ENCODE measurements around the gene CDK13.
A peak's percentile ranks its signal among the peaks of the same experiment; 100 is the strongest.

Gene CDK13

GRCh38 chr7:40134428-40135316, 184.6 kb downstream of the CDK13 start, which contains the start of the genes MPLKIP and SUGCT:
TSS of gene MPLKIP (minus strand) at chr7:40134622. CDS start at chr7:40134567, 55 bp downstream.
TSS of gene SUGCT (plus strand) at chr7:40135005.
- Histone ChIP-seq H2BK15ac (ENCODE audit: low read depth, poor library complexity, severe bottlenecking) (peak within 1 kb of the TSS; percentile 73), H3K9me3 (ENCODE audit: control insufficient read depth, low read length) (no peaks in the 10 kb centered on the region), H4K8ac (ENCODE audit: low read length) (peak within 1 kb of the TSS; percentile 93), H3K4me2 (ENCODE audit: low read length, poor library complexity, severe bottlenecking) (peak within 1 kb of the TSS; percentile 90), H3K36me3 (ENCODE audit: control insufficient read depth in 1 of 2, insufficient read depth in 2 of 2, low read depth in 1 of 2, low read length in 2 of 2) (peaks cover 0 to 4% of the 10 kb centered on the region in 2 experiments), H3K4me1 (ENCODE audit: control insufficient read depth, insufficient read depth, low read depth, low read length) (peaks cover 4% of the 10 kb centered on the region), H3K23ac (ENCODE audit: low read length in 2 of 2) (peak within 1 kb of the TSS; percentile 43 to 89), H3K4ac (ENCODE audit: low read depth in 1 of 2, low read length in 2 of 2) (peak within 1 kb of the TSS; percentile 67 to 91), H2AK5ac (ENCODE audit: low read length, severe bottlenecking) (no peak within 1 kb of the TSS), H3K14ac (ENCODE audit: low read length in 2 of 2) (peak within 1 kb of the TSS in 1 of 2 experiments; percentile 98), H2AFZ (ENCODE audit: low read depth, low read length) (peak within 1 kb of the TSS; percentile 96), H3K27ac (ENCODE audit: low read length, poor library complexity, severe bottlenecking) (peak within 1 kb of the TSS; percentile 98), H3K27me3 (ENCODE audit: control insufficient read depth in 1 of 2, insufficient read depth in 1 of 2, low read length in 2 of 2) (no peaks in the 10 kb centered on the region), H2BK120ac (ENCODE audit: low read depth, low read length) (peak within 1 kb of the TSS; percentile 77), H2BK12ac (ENCODE audit: low read length in 2 of 2) (peak within 1 kb of the TSS; percentile 49 to 96), H3K18ac (ENCODE audit: low read depth in 1 of 2, low read length in 2 of 2) (peak within 1 kb of the TSS; percentile 96), H3K79me1 (replicated peaks; ENCODE audit: low read length, poor library complexity, severe bottlenecking) (peaks cover 12% of the 10 kb centered on the region), H2BK5ac (ENCODE audit: low read depth, low read length, poor library complexity, severe bottlenecking) (peak within 1 kb of the TSS; percentile 88), H3K9ac (ENCODE audit: low read length) (peak within 1 kb of the TSS; percentile 99), H4K91ac (ENCODE audit: low read length) (peak within 1 kb of the TSS; percentile 85), H3K4me3 (ENCODE audit: insufficient read depth in 1 of 2, low read depth in 1 of 2, low read length in 2 of 2) (peak within 1 kb of the TSS; percentile 93 to 95)
- under 1% methylated on average over 65 of the region's 75 CpGs for WGBS
- peak; percentile 92 for DNase-seq

- peak overlapping the region; percentile 93 to 95 for H3K4me3 ChIP-seq (ENCODE audit: insufficient read depth in 1 of 2, low read depth in 1 of 2, low read length in 2 of 2)
- no peak overlapping the region for H2BK120ac ChIP-seq (ENCODE audit: low read depth, low read length)
- H3K4me2 ChIP-seq (ENCODE audit: low read length, poor library complexity, severe bottlenecking): peak overlapping the region; percentile 90
- H3K18ac ChIP-seq (ENCODE audit: low read depth in 1 of 2, low read length in 2 of 2): peak overlapping the region; percentile 26 to 96
- peak overlapping the region in 1 of 2 experiments; percentile 96 for H2BK12ac ChIP-seq (ENCODE audit: low read length in 2 of 2)
- H2BK15ac ChIP-seq (ENCODE audit: low read depth, poor library complexity, severe bottlenecking): peak overlapping the region; percentile 52
- H3K79me1 ChIP-seq (replicated peaks; ENCODE audit: low read length, poor library complexity, severe bottlenecking): peaks cover 11% of the 10 kb centered on the region
- peak overlapping the region; percentile 99 for H3K9ac ChIP-seq (ENCODE audit: low read length)
- peak overlapping the region; percentile 1 for H4K91ac ChIP-seq (ENCODE audit: low read length)
- H3K27ac ChIP-seq (ENCODE audit: low read length, poor library complexity, severe bottlenecking): no peak overlapping the region
- WGBS: 5% methylated on average over 16 of the region's 17 CpGs
- peaks cover 4% of the 10 kb centered on the region for H3K4me1 ChIP-seq (ENCODE audit: control insufficient read depth, insufficient read depth, low read depth, low read length)
- no peaks in the 10 kb centered on the region for H3K9me3 ChIP-seq (ENCODE audit: control insufficient read depth, low read length)
- peak overlapping the region in 1 of 2 experiments; percentile 72 for H3K23ac ChIP-seq (ENCODE audit: low read length in 2 of 2)
- H3K14ac ChIP-seq (ENCODE audit: low read length in 2 of 2): peak overlapping the region in 1 of 2 experiments; percentile 98
- peak overlapping the region in 1 of 2 experiments; percentile 79 for H3K4ac ChIP-seq (ENCODE audit: low read depth in 1 of 2, low read length in 2 of 2)
- peaks cover 0 to 4% of the 10 kb centered on the region in 2 experiments for H3K36me3 ChIP-seq (ENCODE audit: control insufficient read depth in 1 of 2, insufficient read depth in 2 of 2, low read depth in 1 of 2, low read length in 2 of 2)
- peak overlapping the region; percentile 96 for H2AFZ ChIP-seq (ENCODE audit: low read depth, low read length)
- no peak overlapping the region for H2AK5ac ChIP-seq (ENCODE audit: low read length, severe bottlenecking)
- H4K8ac ChIP-seq (ENCODE audit: low read length): peak overlapping the region; percentile 39
- H2BK5ac ChIP-seq (ENCODE audit: low read depth, low read length, poor library complexity, severe bottlenecking): no peak overlapping the region
- H3K27me3 ChIP-seq (ENCODE audit: control insufficient read depth in 1 of 2, insufficient read depth in 1 of 2, low read length in 2 of 2): no peaks in the 10 kb centered on the region
- no peak for DNase-seq
These were observed 185.2 kb downstream of the CDK13 start for GRCh38 chr7:40135317-40135610.

GRCh38 chr7:40137563-40137962, 187.5 kb downstream of the CDK13 start:
- Histone ChIP-seq H3K36me3 (ENCODE audit: control insufficient read depth in 1 of 2, insufficient read depth in 2 of 2, low read depth in 1 of 2, low read length in 2 of 2) (no peaks in the 10 kb centered on the region), H3K18ac (ENCODE audit: low read depth in 1 of 2, low read length in 2 of 2) (no peak overlapping the region), H3K4me2 (ENCODE audit: low read length, poor library complexity, severe bottlenecking) (no peak overlapping the region), H3K23ac (ENCODE audit: low read length in 2 of 2) (no peak overlapping the region), H2BK5ac (ENCODE audit: low read depth, low read length, poor library complexity, severe bottlenecking) (no peak overlapping the region), H4K8ac (ENCODE audit: low read length) (no peak overlapping the region), H3K9ac (ENCODE audit: low read length) (no peak overlapping the region), H3K4me3 (ENCODE audit: insufficient read depth in 1 of 2, low read depth in 1 of 2, low read length in 2 of 2) (no peak overlapping the region), H2AK5ac (ENCODE audit: low read length, severe bottlenecking) (no peak overlapping the region), H3K27me3 (ENCODE audit: control insufficient read depth in 1 of 2, insufficient read depth in 1 of 2, low read length in 2 of 2) (no peaks in the 10 kb centered on the region), H2BK120ac (ENCODE audit: low read depth, low read length) (no peak overlapping the region), H3K9me3 (ENCODE audit: control insufficient read depth, low read length) (no peaks in the 10 kb centered on the region), H3K14ac (ENCODE audit: low read length in 2 of 2) (no peak overlapping the region), H2BK15ac (ENCODE audit: low read depth, poor library complexity, severe bottlenecking) (peak overlapping the region; percentile 20), H3K27ac (ENCODE audit: low read length, poor library complexity, severe bottlenecking) (no peak overlapping the region), H2BK12ac (ENCODE audit: low read length in 2 of 2) (no peak overlapping the region), H3K79me1 (replicated peaks; ENCODE audit: low read length, poor library complexity, severe bottlenecking) (peaks cover 9% of the 10 kb centered on the region), H3K4ac (ENCODE audit: low read depth in 1 of 2, low read length in 2 of 2) (no peak overlapping the region), H4K91ac (ENCODE audit: low read length) (no peak overlapping the region), H2AFZ (ENCODE audit: low read depth, low read length) (no peak overlapping the region), H3K4me1 (ENCODE audit: control insufficient read depth, insufficient read depth, low read depth, low read length) (peaks cover 1% of the 10 kb centered on the region)
- 92% methylated on average over 1 of the region's 2 CpGs for WGBS
- no peak for DNase-seq

GRCh38 chr7:40138973-40139372, 188.9 kb downstream of the CDK13 start:
- 98% methylated on average over 3 of the region's 5 CpGs for WGBS
- Histone ChIP-seq H3K9me3 (ENCODE audit: control insufficient read depth, low read length) (no peaks in the 10 kb centered on the region), H3K4me2 (ENCODE audit: low read length, poor library complexity, severe bottlenecking) (no peak overlapping the region), H2BK5ac (ENCODE audit: low read depth, low read length, poor library complexity, severe bottlenecking) (no peak overlapping the region), H4K8ac (ENCODE audit: low read length) (no peak overlapping the region), H2BK120ac (ENCODE audit: low read depth, low read length) (no peak overlapping the region), H3K14ac (ENCODE audit: low read length in 2 of 2) (no peak overlapping the region), H2AFZ (ENCODE audit: low read depth, low read length) (no peak overlapping the region), H2AK5ac (ENCODE audit: low read length, severe bottlenecking) (no peak overlapping the region), H3K27ac (ENCODE audit: low read length, poor library complexity, severe bottlenecking) (no peak overlapping the region), H3K27me3 (ENCODE audit: control insufficient read depth in 1 of 2, insufficient read depth in 1 of 2, low read length in 2 of 2) (no peaks in the 10 kb centered on the region), H3K79me1 (replicated peaks; ENCODE audit: low read length, poor library complexity, severe bottlenecking) (peaks cover 9% of the 10 kb centered on the region), H3K23ac (ENCODE audit: low read length in 2 of 2) (no peak overlapping the region), H3K36me3 (ENCODE audit: control insufficient read depth in 1 of 2, insufficient read depth in 2 of 2, low read depth in 1 of 2, low read length in 2 of 2) (no peaks in the 10 kb centered on the region), H2BK12ac (ENCODE audit: low read length in 2 of 2) (no peak overlapping the region), H3K4me1 (ENCODE audit: control insufficient read depth, insufficient read depth, low read depth, low read length) (peaks cover 1% of the 10 kb centered on the region), H3K4ac (ENCODE audit: low read depth in 1 of 2, low read length in 2 of 2) (no peak overlapping the region), H2BK15ac (ENCODE audit: low read depth, poor library complexity, severe bottlenecking) (no peak overlapping the region), H4K91ac (ENCODE audit: low read length) (no peak overlapping the region), H3K9ac (ENCODE audit: low read length) (no peak overlapping the region), H3K18ac (ENCODE audit: low read depth in 1 of 2, low read length in 2 of 2) (no peak overlapping the region), H3K4me3 (ENCODE audit: insufficient read depth in 1 of 2, low read depth in 1 of 2, low read length in 2 of 2) (no peak overlapping the region)
- no peak for DNase-seq

All from mesenchymal stem cell (in vitro differentiated cells and primary cell).